ENCODE data around the gene ACADS.

GRCh38 chr12:120703311-120703942 lies 22.2 kb upstream of the ACADS start:
- TF ChIP-seq CTCF (IDR thresholded peaks at IDR 0.05; ENCODE audit: poor library complexity) (no peak), EZH2phosphoT487 (IDR thresholded peaks at IDR 0.05; ENCODE audit: low read depth, severe bottlenecking, unreplicated experiment) (no peak)

All from hepatocyte (in vitro differentiated cells).